IMR-90 (cell line): ENCODE measurements around the gene MKS1. TPM values are rescaled to one million over a fixed set of nuclear protein-coding genes. Genes with fewer than 3 reads are reported as not detected.

ENCODE experiments used
- ATAC-seq: fragments of 200-7000 bp; cut with Tn5 transposase; 2 replicates; pipeline ENCODE4 v1.9.1; 2020; ENCODE audit warnings: low read depth, mild to moderate bottlenecking, moderate library complexity
- BruUV-seq: library from RNA; stranded (reverse); fragments of 400-500 nt; replicated peaks from 2 replicates; lab custom pipeline; 2021; lab: Mats Ljungman, UMichigan
- CTCF ChIA-PET: fragments of 300-600 bp; formaldehyde crosslinking; extraction: SDS; loops from one replicate; lab custom pipeline; 2021; ENCODE audit warnings: antibody characterized with exemption; lab: Yijun Ruan, JAX
- POLR2A ChIA-PET: fragments of 300-600 bp; sonication (Branson Sonifier 250); formaldehyde crosslinking; loops from one replicate; lab custom pipeline; 2022; ENCODE audit warnings: antibody characterized with exemption; ENCODE audit not compliant: unreplicated experiment; lab: Charles Lee
- DNase-seq: peaks from one replicate; pipeline ENCODE4 v3.0.0; 2013
- H2AFZ ChIP-seq: replicated peaks from 2 replicates; pipeline ENCODE3; 2013; ENCODE audit warnings: low read length, mild to moderate bottlenecking; ENCODE audit not compliant: poor library complexity
- H2AK5ac ChIP-seq: 2 replicates; pipeline ENCODE4 v1.6.1; 2013; ENCODE audit warnings: low read depth, low read length, inconsistent platforms
- H2AK9ac ChIP-seq: replicated peaks from 2 replicates; pipeline ENCODE3; 2013; ENCODE audit warnings: mild to moderate bottlenecking, low read depth, low read length, moderate library complexity; ENCODE audit not compliant: poor library complexity
- H2BK120ac ChIP-seq: 2 replicates; pipeline ENCODE4 v1.6.1; 2013; ENCODE audit warnings: low read depth, low read length, inconsistent platforms
- H2BK15ac ChIP-seq: 3 replicates; pipeline ENCODE4 v1.6.1; 2013; ENCODE audit warnings: low read depth, low read length, inconsistent platforms
- H2BK20ac ChIP-seq: 2 replicates; pipeline ENCODE4 v1.6.1; 2013; ENCODE audit warnings: low read depth, mild to moderate bottlenecking, inconsistent platforms, low read length, moderate library complexity
- H2BK5ac ChIP-seq: 2 replicates; pipeline ENCODE4 v1.6.1; 2013; ENCODE audit warnings: mild to moderate bottlenecking, low read depth, low read length, inconsistent platforms; ENCODE audit not compliant: poor library complexity, severe bottlenecking
- H3K14ac ChIP-seq: replicated peaks from 2 replicates; pipeline ENCODE4 v1.6.1; 2013; ENCODE audit warnings: low read depth, low read length, inconsistent platforms
- H3K18ac ChIP-seq: 2 replicates; pipeline ENCODE4 v1.6.1; 2013; ENCODE audit warnings: low read depth, low read length, control low read depth
- H3K23ac ChIP-seq: 2 replicates; pipeline ENCODE4 v1.6.1; 2013; ENCODE audit warnings: low read depth, low read length, inconsistent platforms
- H3K27ac ChIP-seq: 2 replicates; pipeline ENCODE4 v1.5.1; 2013; ENCODE audit warnings: mild to moderate bottlenecking, control low read depth, low read length; ENCODE audit not compliant: insufficient read depth
- H3K27me3 ChIP-seq: 2 replicates; pipeline ENCODE4 v1.6.1; 2013; ENCODE audit warnings: low read length; ENCODE audit not compliant: control insufficient read depth, insufficient read depth
- H3K36me3 ChIP-seq: 2 replicates; pipeline ENCODE4 v1.6.1; 2013; ENCODE audit warnings: low read length, mixed read lengths; ENCODE audit not compliant: control insufficient read depth, insufficient read depth
- H3K4ac ChIP-seq: 2 replicates; pipeline ENCODE4 v1.6.1; 2013; ENCODE audit warnings: low read depth, low read length, inconsistent platforms
- H3K4me1 ChIP-seq: 2 replicates; pipeline ENCODE4 v1.6.1; 2013; ENCODE audit warnings: low read length, mixed read lengths; ENCODE audit not compliant: control insufficient read depth, insufficient read depth
- H3K4me2 ChIP-seq: 2 replicates; pipeline ENCODE4 v1.6.1; 2013; ENCODE audit warnings: low read depth, mild to moderate bottlenecking, control low read depth, low read length, moderate library complexity
- H3K4me3 ChIP-seq: 2 replicates; pipeline ENCODE4 v1.5.1; 2013; ENCODE audit warnings: low read depth, mild to moderate bottlenecking, control low read depth, low read length, moderate library complexity; ENCODE audit not compliant: insufficient read depth
- H3K56ac ChIP-seq: 2 replicates; pipeline ENCODE4 v1.6.1; 2013; ENCODE audit warnings: low read length, inconsistent platforms; ENCODE audit not compliant: insufficient read depth; ENCODE audit errors: extremely low read depth
- H3K79me1 ChIP-seq, 2 experiments: 2 replicates each; pipeline ENCODE4 v1.6.1; 2013; ENCODE audit warnings: low read length in 2 of 2, inconsistent platforms in 1 of 2, low read depth in 1 of 2
- H3K9ac ChIP-seq: 2 replicates; pipeline ENCODE4 v1.6.1; 2013; ENCODE audit warnings: low read depth, low read length, control low read depth
- H3K9me1 ChIP-seq: 2 replicates; pipeline ENCODE4 v1.6.1; 2013; ENCODE audit warnings: low read length, inconsistent platforms; ENCODE audit not compliant: insufficient read depth
- H3K9me3 ChIP-seq: 2 replicates; pipeline ENCODE4 v1.6.1; 2013; ENCODE audit warnings: low read length; ENCODE audit not compliant: control insufficient read depth, insufficient read depth
- H4K20me1 ChIP-seq: 2 replicates; pipeline ENCODE4 v1.6.1; 2013; ENCODE audit warnings: low read length, inconsistent platforms; ENCODE audit not compliant: insufficient read depth
- H4K5ac ChIP-seq: 2 replicates; pipeline ENCODE4 v1.6.1; 2013; ENCODE audit warnings: mild to moderate bottlenecking, low read depth, low read length, control low read depth
- H4K8ac ChIP-seq, 2 experiments: 2 replicates each; pipeline ENCODE4 v1.6.1; 2013; ENCODE audit warnings: low read depth in 2 of 2, low read length in 2 of 2, control low read depth in 1 of 2, inconsistent platforms in 1 of 2
- H4K91ac ChIP-seq: 2 replicates; pipeline ENCODE4 v1.6.1; 2013; ENCODE audit warnings: low read depth, low read length, inconsistent platforms; ENCODE audit not compliant: insufficient read depth
- CHD1 ChIP-seq: IDR thresholded peaks from 2 replicates; pipeline ENCODE4 v1.6.1; 2012; ENCODE audit warnings: low read depth, low read length, improper control_type of control experiment
- WGBS, 2 experiments: methylation state at CpG; one replicate each; pipeline versions ENCODE4 v1.1.5 to v1.1.7; 2013; ENCODE audit warnings: missing lambda C conversion rate in 2 of 2; ENCODE audit not compliant: insufficient read length in 1 of 2; ENCODE audit errors: extremely low coverage in 2 of 2; 5-methylcytosine and 5-hydroxymethylcytosine counted together
- dilution Hi-C: fragments of 300-500 bp; cut with HindIII; formaldehyde crosslinking; loops from one replicate; pipeline ENCODE4 v1.14.3; 2018; ENCODE audit warnings: low sequenced_read_pairs; ENCODE audit not compliant: unreplicated experiment
- in situ Hi-C: fragments of 300-500 bp; cut with MboI; formaldehyde crosslinking; loops from 3 replicates; pipeline ENCODE4 v1.14.3; 2019; ENCODE audit warnings: low sequenced_read_pairs, inconsistent platforms, mixed read lengths
- intact Hi-C: fragments of 100-400 bp; cut with micrococcal nuclease; formaldehyde crosslinking; loops from 2 replicates; pipeline ENCODE4 v1.10.0; 2022
- polyA plus RNA-seq, 3 experiments: library from polyadenylated mRNA; depleted of rRNA; stranded (reverse); fragments of >200 nt; gene quantifications; 2 replicates each; pipeline ENCODE4 v1.2.3, GENCODE V29; 2012; ENCODE audit warnings: low replicate concordance in 1 of 3
- total RNA-seq: library from RNA; depleted of rRNA; stranded (reverse); fragments of >200 nt; gene quantifications from 2 replicates; pipeline ENCODE4 v1.2.3, GENCODE V29; 2012

MKS1 gene
- total and polyA plus RNA-seq, 2 of the 4 experiments (the other 2 are of a cell fraction), result 11.5 to 13.2 TPM

DNA sequence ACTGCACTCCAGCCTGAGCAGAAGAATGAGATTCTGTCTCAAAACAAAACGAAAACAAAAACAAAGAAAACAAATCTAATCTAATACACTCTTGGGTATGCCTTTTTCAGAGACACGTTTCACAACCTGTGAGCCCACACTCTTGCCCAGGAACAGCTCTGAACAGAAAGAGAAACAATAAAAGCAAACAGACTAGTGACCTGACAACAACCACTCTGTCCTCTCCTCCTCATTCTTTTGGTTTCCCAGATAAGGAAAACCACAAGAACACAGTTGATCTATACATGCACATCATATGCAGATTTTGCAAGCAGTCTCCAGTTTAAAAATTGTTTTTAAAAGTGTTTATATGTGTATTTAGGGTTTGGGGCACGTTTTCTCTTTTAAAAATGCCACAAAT lies 1.3 kb downstream of the MKS1 start:
- Histone ChIP-seq H3K27ac (no peak overlapping the region), H3K27me3 (no peaks in the 10 kb centered on the region), H3K36me3 (peaks cover 9% of the 10 kb centered on the region), H3K23ac (no peak overlapping the region), H3K9me3 (no peaks in the 10 kb centered on the region), H2AK9ac (no peak overlapping the region), H3K9me1 (peaks cover 5% of the 10 kb centered on the region; the same call in 1 of the 2 replicates), H3K79me1 (peaks cover 5% of the 10 kb centered on the region in 2 experiments; a peak in 2 of 4 replicates), H2AFZ (no peak overlapping the region), H2BK120ac (no peak overlapping the region), H2BK20ac (no peak overlapping the region), H4K91ac (no peak overlapping the region), H3K18ac (no peak overlapping the region), H3K4me1 (peaks cover 3% of the 10 kb centered on the region; the same call in 1 of the 2 replicates), H3K4me3 (no peak overlapping the region), H2BK5ac (no peak overlapping the region), H2BK15ac (no peak overlapping the region), H3K14ac (no peak overlapping the region), H3K56ac (no peak overlapping the region), H3K4me2 (no peak overlapping the region), H4K20me1 (no peaks in the 10 kb centered on the region), H3K4ac (no peak overlapping the region), H2AK5ac (no peak overlapping the region), H4K5ac (no peak overlapping the region), H3K9ac (no peak overlapping the region), H4K8ac (no peak overlapping the region)
- ChIA-PET CTCF (interaction anchor here (0.7 kb wide), 1 partner anchor 17 kb away, joined by 4 read pairs; no protein-coding TSS in a partner anchor), POLR2A (no interaction called here)
- WGBS, 2 experiments, result 61% methylated on average over 2 of the region's 3 CpGs; no CpG with 5 or more reads in 1 of the 2 experiments
- TF ChIP-seq CHD1, result no peak
- intact Hi-C loops, result no loop called here
- DNase-seq (no peak), ATAC-seq (no peak)
- in situ Hi-C loops, result no loop called here
- BruUV-seq, result no TSS peak
- dilution Hi-C loops, result no loop called here
